Measurements from ENCODE around the gene SPATA2. TPM values are rescaled to one million over a fixed set of nuclear protein-coding genes. Genes with fewer than 3 reads are reported as not detected.

The SPATA2 gene
- total RNA-seq, 5 donors from 2014 or later (not counting 1 experiment from before 2014, with no cell fraction given) = 9.6 to 19.4 (median 10.4) TPM

GRCh38 chr20:49942303-49942702 is 27.0 kb upstream of the SPATA2 start:
- WGBS (ENCODE audit: insufficient coverage) = 100% methylated on average over 2 of the region's 3 CpGs
- H3K9me3 Mint-ChIP-seq = no peaks in the 10 kb centered on the region
- Histone ChIP-seq H3K4me3 (ENCODE audit: control insufficient read depth in 1 of 2, extremely low read depth in 1 of 2, low read length in 1 of 2) (no peak overlapping the region), H3K4me1 (ENCODE audit: control insufficient read depth in 1 of 2, extremely low read depth in 1 of 2, insufficient read depth in 2 of 2, low read length in 2 of 2) (peaks cover 11 to 24% of the 10 kb centered on the region in 2 experiments), H3K27me3 (replicated peaks in 1 of 2; ENCODE audit: control insufficient read depth in 2 of 2, extremely low read depth in 1 of 2, insufficient read depth in 2 of 2, low read length in 1 of 2) (no peaks in the 10 kb centered on the region), H3K36me3 (ENCODE audit: control insufficient read depth in 2 of 2, extremely low read depth in 1 of 2, insufficient read depth in 1 of 2, low read length in 1 of 2) (peaks cover 10 to 60% of the 10 kb centered on the region in 2 donors), H3K9me3 (no peaks in the 10 kb centered on the region), H3K27ac (ENCODE audit: low read length) (no peak overlapping the region)
- no peak for DNase-seq
- ATAC-seq (replicated peaks in 1 of 4) = no peak
- H3K27ac Mint-ChIP-seq = no peak overlapping the region
- POLR2A ChIA-PET = no interaction called here
- H3K4me3 Mint-ChIP-seq = no peak overlapping the region
- H3K4me1 Mint-ChIP-seq = peaks cover 43 to 57% (median 57%) of the 10 kb centered on the region in 3 donors
- CTCF ChIA-PET = interaction anchor here in 1 of 2 donors (0.5 kb wide), 1 partner anchor 177 kb away, joined by 6 read pairs; no protein-coding TSS in a partner anchor
- H3K27me3 Mint-ChIP-seq = no peaks in the 10 kb centered on the region
- peaks cover 37% of the 10 kb centered on the region for H3K36me3 Mint-ChIP-seq

- ATAC-seq (replicated peaks in 1 of 4) (no peak), DNase-seq (no peak)
- Histone ChIP-seq H3K27ac (ENCODE audit: low read length) (no peak overlapping the region), H3K9me3 (no peaks in the 10 kb centered on the region), H3K36me3 (ENCODE audit: control insufficient read depth in 2 of 2, extremely low read depth in 1 of 2, insufficient read depth in 1 of 2, low read length in 1 of 2) (peaks cover 10 to 54% of the 10 kb centered on the region in 2 donors), H3K4me3 (ENCODE audit: control insufficient read depth in 1 of 2, extremely low read depth in 1 of 2, low read length in 1 of 2) (no peak overlapping the region), H3K4me1 (ENCODE audit: control insufficient read depth in 1 of 2, extremely low read depth in 1 of 2, insufficient read depth in 2 of 2, low read length in 2 of 2) (peaks cover 16 to 29% of the 10 kb centered on the region in 2 experiments), H3K27me3 (replicated peaks in 1 of 2; ENCODE audit: control insufficient read depth in 2 of 2, extremely low read depth in 1 of 2, insufficient read depth in 2 of 2, low read length in 1 of 2) (no peaks in the 10 kb centered on the region)
- POLR2A ChIA-PET = no interaction called here
- Mint-ChIP-seq H3K4me1 (peaks cover 46 to 64% (median 62%) of the 10 kb centered on the region in 3 donors), H3K27ac (no peak overlapping the region), H3K9me3 (no peaks in the 10 kb centered on the region), H3K4me3 (peak overlapping the region in 1 of 3 donors; percentile 10), H3K27me3 (no peaks in the 10 kb centered on the region), H3K36me3 (peaks cover 33% of the 10 kb centered on the region)
- CTCF ChIA-PET = no interaction called here
- WGBS (ENCODE audit: insufficient coverage) = over 99% methylated on average over 13 of the region's 15 CpGs
Measured at GRCh38 chr20:49941456-49941855, 26.1 kb upstream of the SPATA2 start.

DNA sequence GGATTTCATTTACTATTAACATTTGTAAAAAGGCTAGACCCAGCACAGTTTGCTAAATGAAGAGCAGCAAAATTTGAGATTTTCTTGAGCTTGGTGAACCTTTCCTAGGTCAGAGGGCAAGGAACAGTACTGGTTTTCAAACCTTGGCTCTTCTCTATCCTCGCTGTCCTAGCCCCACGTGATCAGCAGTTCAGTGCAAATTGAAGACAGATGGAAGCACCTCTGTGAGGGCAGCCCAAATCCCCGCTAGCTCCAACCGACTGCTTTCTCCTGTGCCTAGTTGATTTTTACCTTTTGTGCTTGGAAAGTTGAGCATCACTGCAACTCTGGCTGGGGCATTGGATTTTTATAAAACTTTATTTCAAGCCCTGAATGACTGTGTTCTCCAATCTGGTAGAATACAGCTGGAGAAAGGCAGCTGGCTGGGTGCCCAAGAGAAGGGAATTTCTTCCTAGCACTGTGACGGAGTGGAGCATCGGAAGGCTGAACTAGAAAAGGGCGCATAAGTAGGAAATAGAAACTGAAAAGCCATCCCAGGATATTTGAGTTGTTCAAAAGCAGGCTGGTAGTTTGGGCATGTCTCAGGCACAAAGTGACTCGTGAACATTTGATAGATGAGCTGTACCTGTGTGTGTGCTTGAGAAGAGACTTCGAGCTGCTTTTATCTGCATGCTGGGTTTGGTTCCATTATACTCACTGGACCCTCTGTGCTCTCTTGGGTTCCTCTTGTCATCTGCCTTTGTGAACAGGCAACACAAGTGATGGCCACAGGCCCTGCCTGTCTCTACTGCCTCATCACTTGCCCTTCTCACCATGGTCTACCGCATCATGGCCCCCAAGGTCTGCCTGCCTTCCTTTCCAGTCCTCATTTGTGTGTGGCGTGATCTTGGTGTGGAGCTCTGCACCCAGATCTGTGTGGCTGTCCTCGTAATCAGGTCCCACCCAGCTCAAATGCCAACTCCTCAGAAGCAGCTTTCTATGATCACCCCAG is 23.1 kb upstream of the SPATA2 start:
- peaks cover 19% of the 10 kb centered on the region for H3K36me3 Mint-ChIP-seq
- H3K4me3 Mint-ChIP-seq = peak overlapping the region; percentile 87 to 97 (median 95)
- H3K36me3 ChIP-seq (ENCODE audit: control insufficient read depth in 2 of 2, extremely low read depth in 1 of 2, insufficient read depth in 1 of 2, low read length in 1 of 2) = peaks cover 6 to 29% of the 10 kb centered on the region in 2 donors
- peaks cover 52 to 73% (median 64%) of the 10 kb centered on the region in 3 donors for H3K4me1 Mint-ChIP-seq
- no peak overlapping the region for H3K27ac ChIP-seq (ENCODE audit: low read length)
- H3K27me3 Mint-ChIP-seq = no peaks in the 10 kb centered on the region
- no peaks in the 10 kb centered on the region for H3K27me3 ChIP-seq (replicated peaks in 1 of 2; ENCODE audit: control insufficient read depth in 2 of 2, extremely low read depth in 1 of 2, insufficient read depth in 2 of 2, low read length in 1 of 2)
- H3K9me3 ChIP-seq = no peaks in the 10 kb centered on the region
- peak overlapping the region in 1 of 2 donors; percentile 62 for H3K27ac Mint-ChIP-seq
- H3K9me3 Mint-ChIP-seq = no peaks in the 10 kb centered on the region
- peaks cover 16 to 41% of the 10 kb centered on the region in 2 experiments for H3K4me1 ChIP-seq (ENCODE audit: control insufficient read depth in 1 of 2, extremely low read depth in 1 of 2, insufficient read depth in 2 of 2, low read length in 2 of 2)
- CTCF ChIA-PET = interaction anchor here in 1 of 2 donors (0.6 kb wide), 1 partner anchor 9 kb away, joined by 3 read pairs; no protein-coding TSS in a partner anchor
- WGBS (ENCODE audit: insufficient coverage) = 94% methylated on average over 8 of the region's 12 CpGs
- ATAC-seq (replicated peaks in 1 of 4) = no peak
- POLR2A ChIA-PET = interaction anchor here (0.5 to 0.6 kb wide), 4 partner anchors 63 to 578 kb away, joined by 3 read pairs; no protein-coding TSS in a partner anchor
- DNase-seq = no peak
- no peak overlapping the region for H3K4me3 ChIP-seq (ENCODE audit: control insufficient read depth in 1 of 2, extremely low read depth in 1 of 2, low read length in 1 of 2)

- H3K27me3 Mint-ChIP-seq = no peaks in the 10 kb centered on the region
- H3K36me3 Mint-ChIP-seq = peaks cover 12% of the 10 kb centered on the region
- Histone ChIP-seq H3K9me3 (no peaks in the 10 kb centered on the region), H3K27ac (ENCODE audit: low read length) (peak overlapping the region; percentile 90), H3K36me3 (ENCODE audit: control insufficient read depth in 2 of 2, extremely low read depth in 1 of 2, insufficient read depth in 1 of 2, low read length in 1 of 2) (peaks cover 6 to 20% of the 10 kb centered on the region in 2 donors), H3K27me3 (replicated peaks in 1 of 2; ENCODE audit: control insufficient read depth in 2 of 2, extremely low read depth in 1 of 2, insufficient read depth in 2 of 2, low read length in 1 of 2) (no peaks in the 10 kb centered on the region), H3K4me3 (ENCODE audit: control insufficient read depth in 1 of 2, extremely low read depth in 1 of 2, low read length in 1 of 2) (peak overlapping the region; percentile 99 to 100), H3K4me1 (ENCODE audit: control insufficient read depth in 1 of 2, extremely low read depth in 1 of 2, insufficient read depth in 2 of 2, low read length in 2 of 2) (peaks cover 16 to 37% of the 10 kb centered on the region in 2 experiments)
- H3K27ac Mint-ChIP-seq = peak overlapping the region; percentile 92 to 94
- ChIA-PET POLR2A (interaction anchor here (0.5 to 1.5 kb wide), 3 partner anchors 9 to 62 kb away, joined by 3 to 8 read pairs (median 7); no protein-coding TSS in a partner anchor), CTCF (interaction anchor here (0.6 to 2.4 kb wide), 3 partner anchors 11 to 210 kb away, joined by 3 to 10 read pairs (median 3); partner anchors contain the start of gene SPATA2 (in 1 of the 2))
- H3K4me1 Mint-ChIP-seq = peaks cover 52 to 65% (median 58%) of the 10 kb centered on the region in 3 donors
- 14% methylated on average over 11 of the region's 12 CpGs for WGBS (ENCODE audit: insufficient coverage)
- ATAC-seq (replicated peaks in 1 of 4) = peak in 2 of 4 experiments; percentile 6 to 19
- peak overlapping the region; percentile 87 to 97 (median 95) for H3K4me3 Mint-ChIP-seq
- DNase-seq = no peak
- no peaks in the 10 kb centered on the region for H3K9me3 Mint-ChIP-seq
Measured at GRCh38 chr20:49937027-49937929, 21.9 kb upstream of the SPATA2 start.

DNA sequence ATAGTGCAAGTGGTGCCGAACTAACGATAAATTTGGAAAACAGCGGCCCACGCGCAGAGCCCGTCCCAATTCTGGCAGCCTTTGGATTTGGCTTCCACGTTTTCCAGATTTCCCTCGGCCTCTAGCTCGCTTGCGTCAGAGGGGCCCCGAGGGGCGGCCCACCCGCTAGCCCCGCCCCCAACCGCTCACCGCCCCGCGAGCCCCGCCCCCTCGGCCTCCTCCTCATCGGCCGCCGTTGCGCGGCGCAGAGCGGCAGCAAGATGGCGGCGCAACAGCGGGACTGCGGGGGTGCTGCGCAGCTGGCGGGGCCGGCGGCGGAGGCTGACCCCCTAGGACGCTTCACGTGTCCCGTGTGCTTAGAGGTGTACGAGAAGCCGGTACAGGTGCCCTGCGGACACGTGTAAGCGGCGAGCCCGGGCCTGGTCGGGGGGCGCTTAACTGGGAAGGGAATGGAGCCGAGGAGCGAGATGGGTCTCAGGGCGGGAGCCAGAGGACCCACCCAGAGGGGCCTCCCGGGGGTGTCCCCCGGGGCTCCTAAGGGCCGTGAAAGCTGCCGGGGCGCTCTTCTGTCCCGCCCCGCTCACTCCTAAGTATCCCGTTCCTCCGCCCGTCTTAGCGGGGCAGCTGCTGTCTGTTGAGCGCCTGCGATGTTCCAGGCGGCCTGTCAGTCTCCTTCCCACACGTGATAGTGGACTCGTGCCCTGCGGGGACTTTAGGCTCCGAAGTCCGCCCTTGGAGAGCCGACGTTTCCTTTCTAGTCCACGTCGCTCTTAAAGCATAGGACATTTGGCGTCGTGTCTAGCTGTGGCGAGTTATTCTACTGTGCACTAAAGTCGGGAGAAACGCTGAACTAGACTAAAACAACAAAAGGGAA is 21.1 kb upstream of the SPATA2 start, which contains the start of gene RNF114:
Gene RNF114, plus strand, starts transcription at position 245 of the 874 bp plus-strand sequence. Its CDS starts 16 bp downstream, at position 261.
- Histone ChIP-seq H3K36me3 (ENCODE audit: control insufficient read depth in 2 of 2, extremely low read depth in 1 of 2, insufficient read depth in 1 of 2, low read length in 1 of 2) (peaks cover 0 to 13% of the 10 kb centered on the region in 2 donors), H3K27me3 (replicated peaks in 1 of 2; ENCODE audit: control insufficient read depth in 2 of 2, extremely low read depth in 1 of 2, insufficient read depth in 2 of 2, low read length in 1 of 2) (no peaks in the 10 kb centered on the region), H3K4me3 (ENCODE audit: control insufficient read depth in 1 of 2, extremely low read depth in 1 of 2, low read length in 1 of 2) (peak within 1 kb of the TSS; percentile 99 to 100), H3K27ac (ENCODE audit: low read length) (peak within 1 kb of the TSS; percentile 90), H3K9me3 (no peaks in the 10 kb centered on the region), H3K4me1 (ENCODE audit: control insufficient read depth in 1 of 2, extremely low read depth in 1 of 2, insufficient read depth in 2 of 2, low read length in 2 of 2) (peaks cover 16 to 37% of the 10 kb centered on the region in 2 experiments)
- Mint-ChIP-seq H3K27ac (peak within 1 kb of the TSS; percentile 92 to 94), H3K36me3 (peaks cover 9% of the 10 kb centered on the region), H3K27me3 (no peaks in the 10 kb centered on the region), H3K9me3 (no peaks in the 10 kb centered on the region), H3K4me3 (peak within 1 kb of the TSS; percentile 87 to 97 (median 95)), H3K4me1 (peaks cover 49 to 57% (median 51%) of the 10 kb centered on the region in 3 donors)
- WGBS (ENCODE audit: insufficient coverage) = under 1% methylated on average over 69 of the region's 79 CpGs
- DNase-seq (peak; percentile 80 to 95 (median 88)), ATAC-seq (replicated peaks in 1 of 4) (peak; percentile 95 to 98 (median 96))
- CTCF ChIA-PET = interaction anchor here (0.6 to 2.4 kb wide), 4 partner anchors 20 to 211 kb away, joined by 3 to 10 read pairs (median 6); partner anchors contain the start of gene SPATA2 (in 1 of the 2)
- POLR2A ChIA-PET = interaction anchor here (0.6 to 1.6 kb wide), 6 partner anchors 10 to 660 kb away, joined by 3 to 8 read pairs (median 4); no protein-coding TSS in a partner anchor

All from T-cell (primary cell).